GM23248 (cell line): Measurements from ENCODE around the gene TNNT1. TPM values are rescaled to one million over a fixed set of nuclear protein-coding genes. Genes with fewer than 3 reads are reported as not detected.

Experiments
- DNase-seq: peaks from one replicate; pipeline ENCODE4 v3.0.0-alpha.2; 2015
- H2AFZ ChIP-seq: fragments of 200-600 bp; sonication (generic); 2 replicates; pipeline ENCODE4 v1.6.1; 2016; ENCODE audit warnings: antibody characterized with exemption
- H3F3A ChIP-seq: fragments of 200-600 bp; sonication (generic); 2 replicates; pipeline ENCODE4 v1.6.1; 2016; ENCODE audit warnings: mild to moderate bottlenecking, antibody characterized with exemption, mixed run types; ENCODE audit not compliant: insufficient read depth
- H3K27ac ChIP-seq: fragments of 200-600 bp; sonication (generic); 2 replicates; pipeline ENCODE4 v1.5.1; 2016; ENCODE audit warnings: mild to moderate bottlenecking
- H3K27me3 ChIP-seq: fragments of 200-600 bp; sonication (generic); replicated peaks from 2 replicates; pipeline ENCODE4 v1.6.1; 2016; ENCODE audit warnings: mild to moderate bottlenecking; ENCODE audit not compliant: insufficient read depth
- H3K36me3 ChIP-seq: fragments of 200-600 bp; sonication (generic); 2 replicates; pipeline ENCODE4 v1.6.1; 2016; ENCODE audit warnings: low read depth, mild to moderate bottlenecking
- H3K4me1 ChIP-seq: fragments of 200-600 bp; sonication (generic); 2 replicates; pipeline ENCODE4 v1.6.1; 2016; ENCODE audit warnings: mild to moderate bottlenecking; ENCODE audit not compliant: insufficient read depth
- H3K4me2 ChIP-seq: fragments of 200-600 bp; sonication (generic); one replicate; pipeline ENCODE4 v1.6.1; 2016; ENCODE audit warnings: mild to moderate bottlenecking; ENCODE audit not compliant: unreplicated experiment
- H3K4me3 ChIP-seq: fragments of 200-600 bp; sonication (generic); 2 replicates; pipeline ENCODE4 v1.5.1; 2016; ENCODE audit warnings: mild to moderate bottlenecking
- H3K79me2 ChIP-seq: fragments of 200-600 bp; sonication (generic); 2 replicates; pipeline ENCODE4 v1.6.1; 2016; ENCODE audit warnings: mild to moderate bottlenecking; ENCODE audit not compliant: insufficient read depth
- H3K9ac ChIP-seq: fragments of 200-600 bp; sonication (generic); 2 replicates; pipeline ENCODE4 v1.6.1; 2016; ENCODE audit warnings: mild to moderate bottlenecking
- H3K9me2 ChIP-seq: fragments of 200-600 bp; sonication (generic); 2 replicates; pipeline ENCODE4 v1.6.1; 2016; ENCODE audit warnings: mixed run types, mild to moderate bottlenecking, moderate library complexity; ENCODE audit not compliant: insufficient read depth
- H3K9me3 ChIP-seq: fragments of 200-600 bp; sonication (generic); one replicate; pipeline ENCODE4 v1.6.1; 2017; ENCODE audit warnings: low read depth
- H4K20me1 ChIP-seq: fragments of 200-600 bp; sonication (generic); 2 replicates; pipeline ENCODE4 v1.6.0; 2016; ENCODE audit not compliant: insufficient read depth
- EZH2 ChIP-seq: fragments of 200-600 bp; sonication (generic); IDR thresholded peaks from 2 replicates; pipeline ENCODE4 v1.6.1; 2018; ENCODE audit warnings: antibody characterized with exemption, mild to moderate bottlenecking; ENCODE audit not compliant: insufficient read depth, poor library complexity, severe bottlenecking
- EZH2phosphoT487 ChIP-seq: fragments of 200-600 bp; sonication (generic); IDR thresholded peaks from 2 replicates; pipeline ENCODE4 v1.6.1; 2018; ENCODE audit warnings: antibody characterized with exemption, moderate library complexity, mild to moderate bottlenecking, low read depth; ENCODE audit not compliant: insufficient read depth
- WGBS, 2 experiments: methylation state at CpG; one replicate each; pipeline ENCODE4 v1.1.6; 2015 to 2017; ENCODE audit warnings: low lambda C conversion rate in 2 of 2, low coverage in 1 of 2; ENCODE audit errors: missing lambda C conversion rate in 2 of 2; 5-methylcytosine and 5-hydroxymethylcytosine counted together
- in situ Hi-C: fragments of 300-500 bp; cut with MboI; formaldehyde crosslinking; loops from 2 replicates; pipeline ENCODE4 v1.15.0; 2020
- polyA plus RNA-seq: library from polyadenylated mRNA; unstranded; fragments of >200 nt; fragmentation: Nextera tagmentation; extraction: Ambion mirVana; gene quantifications from 2 replicates; pipeline ENCODE4 v1.2.1, GENCODE V29; 2016
- total RNA-seq: library from RNA; depleted of rRNA; stranded (reverse); fragments of >200 nt; shearing (Covaris generic); gene quantifications from 2 replicates; pipeline ENCODE4 v1.2.3, GENCODE V29; 2014

TNNT1 gene
- total and polyA plus RNA-seq, 2 experiments from 2014 or later, result 0.76 to 1.8 TPM

GRCh38 chr19:55096061-55096701 lies 52.8 kb downstream of the TNNT1 start:
- in situ Hi-C loops, result no loop called here
- Histone ChIP-seq H4K20me1 (no peaks in the 10 kb centered on the region), H3F3A (no peaks in the 10 kb centered on the region), H3K79me2 (peaks cover 29% of the 10 kb centered on the region), H3K9me3 (no peaks in the 10 kb centered on the region), H2AFZ (no peak overlapping the region), H3K4me2 (no peak overlapping the region), H3K9ac (no peak overlapping the region), H3K27me3 (no peaks in the 10 kb centered on the region), H3K36me3 (peaks cover 2% of the 10 kb centered on the region; the same call in 1 of the 2 replicates), H3K9me2 (no peaks in the 10 kb centered on the region), H3K4me1 (no peaks in the 10 kb centered on the region), H3K4me3 (no peak overlapping the region), H3K27ac (no peak overlapping the region)
- WGBS, 2 experiments, result 89% methylated on average over 18 to 23 of the region's 23 CpGs
- no peak for TF ChIP-seq EZH2phosphoT487
- no peak for TF ChIP-seq EZH2
- DNase-seq, result no peak

DNA sequence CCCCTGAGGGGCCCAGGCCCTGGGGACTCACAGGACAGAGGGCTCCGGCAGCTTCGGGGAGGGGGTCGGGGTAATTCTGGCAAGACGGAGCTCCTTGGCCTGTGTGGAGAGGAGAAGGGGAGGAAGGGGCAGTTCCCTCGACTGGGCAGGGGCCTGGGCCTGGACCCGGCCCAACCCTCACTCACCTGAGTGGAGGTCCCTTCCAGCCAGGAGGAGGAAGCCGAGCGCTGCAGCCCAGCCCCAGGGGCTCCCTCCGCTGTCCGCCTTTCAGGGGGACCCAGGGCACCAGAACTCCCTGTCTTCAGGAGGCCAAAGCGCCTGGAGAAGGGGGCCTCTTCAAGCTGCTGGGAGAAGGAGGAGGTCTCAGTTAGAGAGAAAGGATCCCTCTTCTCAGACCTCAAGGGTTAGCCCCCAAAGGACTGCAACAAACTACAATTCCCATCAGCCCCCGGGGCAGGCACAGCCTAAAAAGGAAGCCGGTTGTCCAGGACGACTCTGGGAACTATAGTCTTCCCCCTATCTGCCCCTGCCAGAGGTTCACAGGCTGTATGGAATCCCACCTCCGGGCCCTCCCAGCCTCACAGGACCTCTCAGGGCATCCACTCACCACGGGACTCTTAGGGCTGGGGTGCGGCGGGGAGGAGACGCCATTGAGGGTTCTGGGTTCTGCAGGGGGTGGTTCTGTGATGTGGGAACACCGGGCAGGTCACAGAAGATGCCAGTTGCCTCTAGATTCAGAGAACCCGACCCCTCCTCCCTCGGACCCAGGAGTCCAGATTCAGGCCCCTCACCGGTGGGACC lies 53.5 kb downstream of the TNNT1 start:
- no peaks in the 10 kb centered on the region for H4K20me1 ChIP-seq
- no peak overlapping the region for H3K4me3 ChIP-seq
- in situ Hi-C loops, result no loop called here
- no peak overlapping the region for H3K9ac ChIP-seq
- no peaks in the 10 kb centered on the region for H3K27me3 ChIP-seq
- H3F3A ChIP-seq, result no peaks in the 10 kb centered on the region
- no peak overlapping the region for H3K27ac ChIP-seq
- peaks cover 8% of the 10 kb centered on the region; the same call in 1 of the 2 replicates for H3K36me3 ChIP-seq
- no peak for TF ChIP-seq EZH2phosphoT487
- TF ChIP-seq EZH2, result no peak
- no peaks in the 10 kb centered on the region for H3K9me3 ChIP-seq
- H3K4me1 ChIP-seq, result no peaks in the 10 kb centered on the region
- H3K79me2 ChIP-seq, result peaks cover 23% of the 10 kb centered on the region
- no peaks in the 10 kb centered on the region for H3K9me2 ChIP-seq
- no peak overlapping the region for H2AFZ ChIP-seq
- no peak overlapping the region for H3K4me2 ChIP-seq
- WGBS, 2 experiments, result 92 to 95% methylated on average over 15 to 23 of the region's 23 CpGs
- no peak for DNase-seq

GRCh38 chr19:55094456-55095259 lies 54.3 kb downstream of the TNNT1 start:
- H3K9me3 ChIP-seq, result no peaks in the 10 kb centered on the region
- H3K4me1 ChIP-seq, result no peaks in the 10 kb centered on the region
- no peak overlapping the region for H3K9ac ChIP-seq
- no peaks in the 10 kb centered on the region for H3K27me3 ChIP-seq
- no peak for DNase-seq
- no peak overlapping the region for H3K4me2 ChIP-seq
- TF ChIP-seq EZH2phosphoT487 (no peak), EZH2 (no peak)
- peaks cover 8% of the 10 kb centered on the region; the same call in 1 of the 2 replicates for H3K36me3 ChIP-seq
- in situ Hi-C loops, result no loop called here
- no peak overlapping the region for H3K27ac ChIP-seq
- H3K9me2 ChIP-seq, result no peaks in the 10 kb centered on the region
- WGBS, 2 experiments, result 94% methylated on average over 32 of the region's 32 CpGs
- H3K79me2 ChIP-seq, result peaks cover 16% of the 10 kb centered on the region; the same call in 1 of the 2 replicates
- H4K20me1 ChIP-seq, result no peaks in the 10 kb centered on the region
- no peak overlapping the region for H2AFZ ChIP-seq
- H3F3A ChIP-seq, result 0 out of 2 replicates have a peak, but pooled peaks cover 3% of the 10 kb centered on the region
- no peak overlapping the region for H3K4me3 ChIP-seq

- WGBS, 2 experiments, result 87 to 93% methylated on average over 21 to 47 of the region's 49 CpGs
- Histone ChIP-seq H3K27ac (no peak overlapping the region), H3F3A (0 out of 2 replicates have a peak, but pooled peaks cover 7% of the 10 kb centered on the region)
Observed at GRCh38 chr19:55092423-55093318, 56.3 kb downstream of the TNNT1 start.

More at GRCh38 chr19:55092423-55093318, 56.3 kb downstream of the TNNT1 start:
- in situ Hi-C loops, result no loop called here
- no peak for DNase-seq
- Histone ChIP-seq H3K4me2 (no peak overlapping the region), H3K79me2 (0 out of 2 replicates have a peak, but pooled peaks cover under 1% of the 10 kb centered on the region), H2AFZ (no peak overlapping the region), H3K9me2 (no peaks in the 10 kb centered on the region), H3K9me3 (no peaks in the 10 kb centered on the region), H3K4me1 (peaks cover 4% of the 10 kb centered on the region; the same call in 1 of the 2 replicates), H3K9ac (no peak overlapping the region), H3K27me3 (no peaks in the 10 kb centered on the region), H3K36me3 (peaks cover 8% of the 10 kb centered on the region; the same call in 1 of the 2 replicates), H4K20me1 (no peaks in the 10 kb centered on the region), H3K4me3 (no peak overlapping the region)
- TF ChIP-seq EZH2 (no peak), EZH2phosphoT487 (no peak)
